H1 (cell line): ENCODE results near the gene FAM120A. TPM values are rescaled to one million over a fixed set of nuclear protein-coding genes. Genes with fewer than 3 reads are reported as not detected.

Source experiments
- CTCF ChIA-PET: fragments of 300-600 bp; sonication (Branson Sonifier 250); formaldehyde crosslinking; loops from one replicate; lab custom pipeline; 2021; ENCODE audit not compliant: partially characterized antibody; lab: Charles Lee
- POLR2A ChIA-PET: fragments of 300-600 bp; sonication (Branson Sonifier 250); formaldehyde crosslinking; loops from one replicate; lab custom pipeline; 2021; ENCODE audit warnings: inconsistent platforms; ENCODE audit not compliant: partially characterized antibody; lab: Charles Lee
- DNase-seq, 2 experiments: peaks; one replicate each; pipeline versions ENCODE4 v3.0.0 to v3.0.0-alpha.2; 2010 to 2022; ENCODE audit warnings: low spot score in 2 of 2, low read depth in 1 of 2, mixed read lengths in 1 of 2
- FAIRE-seq: peaks from 2 replicates; lab custom pipeline; 2011; peaks lifted over from hg19 to GRCh38; lab: Jason Lieb, UNC
- H2AFZ ChIP-seq: 2 replicates; pipeline ENCODE4 v1.8.1; 2012; ENCODE audit warnings: low read length, inconsistent platforms
- H2AK5ac ChIP-seq: 2 replicates; pipeline ENCODE4 v1.6.1; 2013; ENCODE audit warnings: low read depth, low read length
- H2BK120ac ChIP-seq: replicated peaks from 2 replicates; pipeline ENCODE3; 2013; ENCODE audit warnings: low read depth, low read length, inconsistent platforms
- H2BK12ac ChIP-seq: 2 replicates; pipeline ENCODE4 v1.6.1; 2013; ENCODE audit warnings: low read depth, low read length
- H2BK15ac ChIP-seq: 2 replicates; pipeline ENCODE4 v1.6.1; 2013; ENCODE audit warnings: low read length
- H2BK20ac ChIP-seq: 2 replicates; pipeline ENCODE4 v1.6.1; 2013; ENCODE audit warnings: low read length
- H2BK5ac ChIP-seq: 2 replicates; pipeline ENCODE4 v1.6.1; 2013; ENCODE audit warnings: low read depth, low read length
- H3K14ac ChIP-seq: 2 replicates; pipeline ENCODE4 v1.6.1; 2013; ENCODE audit warnings: inconsistent platforms; ENCODE audit not compliant: insufficient read length
- H3K18ac ChIP-seq: 2 replicates; pipeline ENCODE4 v1.6.1; 2013; ENCODE audit warnings: low read length; ENCODE audit errors: extremely low read depth
- H3K23ac ChIP-seq: 2 replicates; pipeline ENCODE4 v1.6.1; 2013; ENCODE audit warnings: inconsistent platforms; ENCODE audit not compliant: insufficient read length
- H3K23me2 ChIP-seq: 2 replicates; pipeline ENCODE4 v1.6.1; 2013; ENCODE audit warnings: low read depth, low read length
- H3K27ac ChIP-seq: 2 replicates; pipeline ENCODE4 v1.6.1; 2011; ENCODE audit warnings: low read depth, low read length, inconsistent platforms
- H3K27me3 ChIP-seq, 4 experiments: replicated peaks in 1 of 4; 1 replicate in 1 of 4; 2 replicates in 3 of 4; pipeline versions ENCODE4 v1.6.1 to v1.8.1; 2011 to 2013; ENCODE audit warnings: low read length in 3 of 4, mild to moderate bottlenecking in 3 of 4, inconsistent platforms in 2 of 4, mixed read lengths in 2 of 4, moderate library complexity in 1 of 4; ENCODE audit not compliant: control insufficient read depth in 3 of 4, insufficient read depth in 3 of 4; ENCODE audit errors: extremely low read depth in 1 of 4
- H3K36me3 ChIP-seq, 4 experiments: 2 replicates each; pipeline versions ENCODE4 v1.6.1 to v1.8.1; 2011 to 2013; ENCODE audit warnings: mild to moderate bottlenecking in 4 of 4, low read length in 3 of 4, moderate library complexity in 2 of 4, control low read depth in 1 of 4, inconsistent platforms in 1 of 4; ENCODE audit not compliant: insufficient read depth in 4 of 4, control insufficient read depth in 2 of 4
- H3K4ac ChIP-seq: replicated peaks from 2 replicates; pipeline ENCODE3; 2013; ENCODE audit warnings: low read length, low read depth, mixed read lengths, inconsistent platforms; ENCODE audit not compliant: insufficient read length
- H3K4me1 ChIP-seq, 4 experiments: replicated peaks in 1 of 4; 1 replicate in 1 of 4; 2 replicates in 3 of 4; pipeline versions ENCODE4 v1.6.1 to v1.8.1; 2011 to 2013; ENCODE audit warnings: low read length in 3 of 4, inconsistent platforms in 2 of 4, mixed read lengths in 1 of 4; ENCODE audit not compliant: insufficient read depth in 4 of 4, control insufficient read depth in 3 of 4
- H3K4me2 ChIP-seq, 2 experiments: 2 replicates each; pipeline versions ENCODE4 v1.6.1 to v1.8.1; 2011 to 2013; ENCODE audit warnings: low read depth in 2 of 2, low read length in 2 of 2, control low read depth in 1 of 2, inconsistent platforms in 1 of 2, mild to moderate bottlenecking in 1 of 2; ENCODE audit not compliant: insufficient read depth in 1 of 2
- H3K4me3 ChIP-seq, 4 experiments: fragments of 200-600, 300-600 bp in 1 of 4; sonication (generic), shearing (Covaris generic), sonication (Bioruptor Twin) in 1 of 4; 2 replicates each; pipeline versions ENCODE4 v1.5.1 to v1.8.1; 2011 to 2016; ENCODE audit warnings: low read length in 4 of 4, low read depth in 3 of 4, control low read depth in 2 of 4, inconsistent platforms in 2 of 4, mild to moderate bottlenecking in 2 of 4, mixed read lengths in 1 of 4, moderate library complexity in 1 of 4; ENCODE audit not compliant: insufficient read depth in 2 of 4; ENCODE audit errors: extremely low read depth in 1 of 4
- H3K56ac ChIP-seq: replicated peaks from 2 replicates; pipeline ENCODE3; 2013; ENCODE audit warnings: low read depth, mild to moderate bottlenecking, mixed read lengths, low read length, inconsistent platforms; ENCODE audit not compliant: insufficient read length
- H3K79me1 ChIP-seq: 2 replicates; pipeline ENCODE4 v1.6.1; 2013; ENCODE audit warnings: low read depth, low read length, control low read depth
- H3K79me2 ChIP-seq, 2 experiments: 2 replicates each; pipeline versions ENCODE4 v1.6.1 to v1.8.1; 2012 to 2013; ENCODE audit warnings: low read length in 2 of 2, mild to moderate bottlenecking in 2 of 2, inconsistent platforms in 1 of 2; ENCODE audit not compliant: insufficient read depth in 2 of 2, control insufficient read depth in 1 of 2
- H3K9ac ChIP-seq, 4 experiments: replicated peaks in 1 of 4; 1 replicate in 1 of 4; 2 replicates in 3 of 4; pipeline versions ENCODE4 v1.6.1 to v1.8.1; 2011 to 2013; ENCODE audit warnings: low read depth in 3 of 4, low read length in 3 of 4, control low read depth in 2 of 4, mild to moderate bottlenecking in 2 of 4, moderate library complexity in 2 of 4, inconsistent platforms in 1 of 4; ENCODE audit errors: extremely low read depth in 1 of 4
- H3K9me3 ChIP-seq, 2 experiments: 2 replicates each; pipeline versions ENCODE4 v1.6.1 to v1.8.1; 2012 to 2013; ENCODE audit warnings: mild to moderate bottlenecking in 2 of 2, moderate library complexity in 2 of 2, control low read depth in 1 of 2, inconsistent platforms in 1 of 2, low read depth in 1 of 2, low read length in 1 of 2, mixed read lengths in 1 of 2; ENCODE audit not compliant: insufficient read depth in 2 of 2
- H4K20me1 ChIP-seq, 2 experiments: replicated peaks in 1 of 2; 2 replicates each; pipeline versions ENCODE3 to v1.8.1; 2011 to 2013; ENCODE audit warnings: inconsistent platforms in 2 of 2, low read length in 2 of 2, mild to moderate bottlenecking in 1 of 2; ENCODE audit not compliant: insufficient read depth in 2 of 2, control insufficient read depth in 1 of 2
- H4K5ac ChIP-seq: 2 replicates; pipeline ENCODE4 v1.6.1; 2013; ENCODE audit warnings: low read length, low read depth, mixed read lengths, inconsistent platforms; ENCODE audit not compliant: insufficient read length
- H4K8ac ChIP-seq: 2 replicates; pipeline ENCODE4 v1.8.0; 2013; ENCODE audit warnings: mild to moderate bottlenecking, moderate library complexity, low read length, inconsistent platforms; ENCODE audit not compliant: insufficient read depth; ENCODE audit errors: extremely low read depth
- H4K91ac ChIP-seq: replicated peaks from 2 replicates; pipeline ENCODE3; 2013; ENCODE audit warnings: low read length, mixed read lengths, inconsistent platforms; ENCODE audit not compliant: insufficient read length
- BCL11A ChIP-seq, 2 experiments: IDR thresholded peaks; one replicate each; pipeline ENCODE4 v1.6.1; 2011; ENCODE audit warnings: low read depth in 2 of 2, low read length in 2 of 2, mild to moderate bottlenecking in 2 of 2
- CTBP2 ChIP-seq: IDR thresholded peaks from 2 replicates; pipeline ENCODE4 v1.7.0; 2011; ENCODE audit warnings: borderline replicate concordance, mild to moderate bottlenecking, moderate library complexity, mixed read lengths, low read length; ENCODE audit not compliant: insufficient read depth, insufficient read length
- EZH2 ChIP-seq: fragments of 200-600 bp; sonication (generic); IDR thresholded peaks from 2 replicates; pipeline ENCODE4 v1.7.1; 2012; ENCODE audit warnings: low read depth, mild to moderate bottlenecking, moderate library complexity, low read length, inconsistent platforms; ENCODE audit not compliant: severe bottlenecking
- KDM4A ChIP-seq: IDR thresholded peaks from one replicate; pipeline ENCODE4 v1.7.1; 2012; ENCODE audit warnings: low read depth, mild to moderate bottlenecking, moderate library complexity, low read length, inconsistent platforms; ENCODE audit not compliant: severe bottlenecking
- POLR2AphosphoS5 ChIP-seq: IDR thresholded peaks from 2 replicates; pipeline ENCODE4 v1.6.1; 2011; ENCODE audit warnings: low read depth, low read length
- WGBS, 2 experiments: shearing (Covaris generic) in 1 of 2; methylation state at CpG; one replicate each; pipeline versions ENCODE4 v1.1.6 to v1.1.7; 2013 to 2015; ENCODE audit warnings: low lambda C conversion rate in 2 of 2, mixed read lengths in 2 of 2, inconsistent platforms in 1 of 2, low coverage in 1 of 2, missing lambda C conversion rate in 1 of 2; ENCODE audit not compliant: insufficient replicate concordance in 2 of 2, insufficient coverage in 1 of 2, insufficient read length in 1 of 2; ENCODE audit errors: extremely low coverage in 1 of 2, missing lambda C conversion rate in 1 of 2; 5-methylcytosine and 5-hydroxymethylcytosine counted together
- polyA plus RNA-seq, 7 experiments: library from polyadenylated mRNA; depleted of rRNA in 3 of 7; stranded (reverse) in 5 of 7; unstranded in 2 of 7; fragments of >200 nt in 5 of 7; fragments of 200-250 nt in 2 of 7; gene quantifications; 1 replicate in 5 of 7; 2 replicates in 1 of 7; 4 replicates in 1 of 7; pipeline versions ENCODE4 v1.2.1 to v1.2.3, GENCODE V29; 2011 to 2013; ENCODE audit warnings: missing spikeins in 2 of 7, mixed read lengths in 2 of 7
- total RNA-seq: library from RNA; stranded (reverse); fragmentation: NEBNext Ultra II Directional; extraction: Animal tissue kit (Norgen Biotek cat#: 25700); gene quantifications from 2 replicates; pipeline ENCODE4 v1.2.1, GENCODE V29; 2021

Gene FAM120A
- total and polyA plus RNA-seq, 2 of the 8 experiments (the other 6 are each of a cell fraction or from before 2014, with no cell fraction given) = 24.9 to 54.7 TPM

GRCh38 chr9:93574900-93575795 is 123.7 kb downstream of the FAM120A start:
- peaks cover 2 to 7% of the 10 kb centered on the region in 2 experiments for H4K20me1 ChIP-seq
- H2BK20ac ChIP-seq = no peak overlapping the region
- H3K9me3 ChIP-seq = 0 out of 4 replicates have a peak, but pooled peaks cover 0 to 4% of the 10 kb centered on the region in 2 experiments
- no peak overlapping the region for H3K14ac ChIP-seq
- no peak overlapping the region for H3K27ac ChIP-seq
- no peak for TF ChIP-seq BCL11A (IDR thresholded peaks at IDR 0.05; ENCODE audit: low read depth in 2 of 2, low read length in 2 of 2)
- TF ChIP-seq EZH2 = peak; percentile 54
- TF ChIP-seq CTBP2 = peak; percentile 42
- no peak for TF ChIP-seq POLR2AphosphoS5
- peak; percentile 9 for TF ChIP-seq KDM4A
- CTCF ChIA-PET = interaction anchor here (0.9 to 2.7 kb wide), 5 partner anchors 10 to 42 kb away, joined by 3 to 9 read pairs (median 5); no protein-coding TSS in a partner anchor
- FAIRE-seq (no peak), DNase-seq (no peak)
- 0 out of 2 replicates have a peak overlapping the region, but pooled peaks have one; percentile 84 for H2BK12ac ChIP-seq
- H3K79me1 ChIP-seq = peaks cover 5% of the 10 kb centered on the region; the same call in 1 of the 2 replicates
- H2AK5ac ChIP-seq = no peak overlapping the region
- peak overlapping the region; percentile 39; the same call in 1 of the 2 replicates for H4K8ac ChIP-seq
- peaks cover 3 to 17% (median 10%) of the 10 kb centered on the region in 4 experiments for H3K4me1 ChIP-seq
- H3K56ac ChIP-seq = no peak overlapping the region
- no peaks in the 10 kb centered on the region for H3K36me3 ChIP-seq
- peak overlapping the region; percentile 48 for H3K18ac ChIP-seq
- POLR2A ChIA-PET = interaction anchor here (0.7 to 2.1 kb wide), 5 partner anchors 8 to 379 kb away, joined by 3 to 10 read pairs (median 3); no protein-coding TSS in a partner anchor
- WGBS, 2 experiments = 23% methylated on average over 14 of the region's 30 CpGs; no CpG with 5 or more reads in 1 of the 2 experiments
- H4K5ac ChIP-seq = no peak overlapping the region
- no peak overlapping the region for H3K23ac ChIP-seq
- peak overlapping the region; percentile 85 for H3K4ac ChIP-seq
- peak overlapping the region; percentile 33; the same call in 1 of the 2 replicates for H2AFZ ChIP-seq
- H3K4me2 ChIP-seq = peak overlapping the region; percentile 91 to 99
- H2BK5ac ChIP-seq = no peak overlapping the region
- peak overlapping the region; percentile 73 to 91 (median 83) for H3K4me3 ChIP-seq
- peak overlapping the region; percentile 56 for H4K91ac ChIP-seq
- no peak overlapping the region for H2BK120ac ChIP-seq
- peaks cover 9% of the 10 kb centered on the region; the same call in 1 of the 2 replicates for H3K23me2 ChIP-seq
- H3K79me2 ChIP-seq = peaks cover 0 to 13% of the 10 kb centered on the region in 2 experiments; a peak in 2 of 4 replicates
- H3K9ac ChIP-seq = no peak overlapping the region; a peak in 1 of 7 replicates
- peak overlapping the region; percentile 16; the same call in 1 of the 2 replicates for H2BK15ac ChIP-seq
- peaks cover 0 to 16% (median 8%) of the 10 kb centered on the region in 4 experiments; a peak in 5 of 7 replicates for H3K27me3 ChIP-seq
